Transverse colon (tissue), 4 donors: ENCODE results near the gene MRPL11.

ENCODE experiments used
- CTCF ChIP-seq, 5 experiments: fragments of 200-600 bp in 3 of 5; fragments of 450-650 bp in 2 of 5; sonication (generic) in 3 of 5; IDR thresholded peaks; 1 replicate in 2 of 5; 2 replicates in 3 of 5; pipeline ENCODE4 v1.5.1; 2016 to 2017; ENCODE audit warnings: antibody characterized with exemption in 5 of 5, inconsistent platforms in 3 of 5, mild to moderate bottlenecking in 2 of 5, moderate library complexity in 1 of 5
- EP300 ChIP-seq: sonication (generic); formaldehyde crosslinking; IDR thresholded peaks from one replicate; pipeline ENCODE4 v1.6.1; 2017; ENCODE audit warnings: antibody characterized with exemption, low read depth
- POLR2A ChIP-seq: fragments of 450-650 bp; IDR thresholded peaks from one replicate; pipeline ENCODE4 v1.6.1; 2016; ENCODE audit warnings: antibody characterized with exemption, mild to moderate bottlenecking, moderate library complexity
- POLR2AphosphoS5 ChIP-seq, 3 donors: sonication (generic); formaldehyde crosslinking; IDR thresholded peaks; one replicate each; pipeline ENCODE4 v1.6.1; 2016; ENCODE audit warnings: antibody characterized with exemption in 3 of 3

GRCh38 chr11:66473167-66473566 is 34.5 kb upstream of the MRPL11 start:
- no peak for TF ChIP-seq EP300
- no peak for TF ChIP-seq CTCF (IDR thresholded peaks at IDR 0.05)
- no peak for TF ChIP-seq POLR2A
- no peak for TF ChIP-seq POLR2AphosphoS5 (IDR thresholded peaks at IDR 0.05)
